ENCODE data around the gene CALCOCO1.
"Not testable (repeated sequence)": the region's sequence is repeated elsewhere in the genome, so short reads cannot be mapped to it uniquely, and the experiment has no call there.

The CALCOCO1 gene

GRCh38 chr12:53765891-53766290 is 38.6 kb upstream of the CALCOCO1 start:
- H3K27ac ChIP-seq, result no peak overlapping the region
- no peak for TF ChIP-seq CTCF (conservative IDR thresholded peaks at IDR 0.05)

GRCh38 chr12:53764615-53765014 is 37.4 kb upstream of the CALCOCO1 start:
- no peak overlapping the region for H3K27ac ChIP-seq
- no peak for TF ChIP-seq CTCF (conservative IDR thresholded peaks at IDR 0.05)

- H3K27ac ChIP-seq, result not testable (repeated sequence)
These were observed 35.5 kb upstream of the CALCOCO1 start for GRCh38 chr12:53762793-53763192.

GRCh38 chr12:53761306-53761705 is 34.1 kb upstream of the CALCOCO1 start:
- no peak overlapping the region for H3K27ac ChIP-seq
- TF ChIP-seq CTCF (conservative IDR thresholded peaks at IDR 0.05), result no peak

GRCh38 chr12:53759261-53759660 is 32.0 kb upstream of the CALCOCO1 start:
- no peak for TF ChIP-seq CTCF (conservative IDR thresholded peaks at IDR 0.05)
- H3K27ac ChIP-seq, result no peak overlapping the region

- no peak for TF ChIP-seq CTCF (conservative IDR thresholded peaks at IDR 0.05)
- H3K27ac ChIP-seq, result no peak overlapping the region
These were observed 31.5 kb upstream of the CALCOCO1 start for GRCh38 chr12:53758730-53759103.

GRCh38 chr12:53758081-53758729 is 31.0 kb upstream of the CALCOCO1 start:
- TF ChIP-seq CTCF (conservative IDR thresholded peaks at IDR 0.05), result no peak
- H3K27ac ChIP-seq, result no peak overlapping the region

- TF ChIP-seq CTCF (conservative IDR thresholded peaks at IDR 0.05), result peak; percentile 72
- H3K27ac ChIP-seq, result no peak overlapping the region
These were observed 30.0 kb upstream of the CALCOCO1 start for GRCh38 chr12:53757101-53757770.

Measured in VCaP (cell line).